Suprapubic skin (tissue), 4 donors: Measurements from ENCODE around the gene CATSPER2.
"Not testable (repeated sequence)": the region's sequence is repeated elsewhere in the genome, so short reads cannot be mapped to it uniquely, and the experiment has no call there.

Source experiments
- CTCF ChIP-seq, 2 donors: fragments of 200-600 bp in 1 of 2; fragments of 450-650 bp in 1 of 2; sonication (generic) in 1 of 2; IDR thresholded peaks; one replicate each; pipeline ENCODE4 v1.5.1; 2016 to 2019; ENCODE audit warnings: antibody characterized with exemption in 2 of 2, mild to moderate bottlenecking in 1 of 2, moderate library complexity in 1 of 2
- POLR2A ChIP-seq, 2 donors: fragments of 450-650 bp; IDR thresholded peaks; one replicate each; pipeline ENCODE4 v1.6.1; 2017; ENCODE audit warnings: antibody characterized with exemption in 2 of 2, mild to moderate bottlenecking in 2 of 2, moderate library complexity in 2 of 2
- POLR2AphosphoS5 ChIP-seq, 3 donors: sonication (generic); formaldehyde crosslinking; IDR thresholded peaks; one replicate each; pipeline ENCODE4 v1.6.1; 2017; ENCODE audit warnings: antibody characterized with exemption in 3 of 3

- TF ChIP-seq CTCF, POLR2AphosphoS5, POLR2A (IDR thresholded peaks at IDR 0.05): not testable (repeated sequence)
These were observed 46.4 kb downstream of the CATSPER2 start for GRCh38 chr15:43602233-43602632.
